Activated B cell treated with CpG ODN at 0.5 μM for 24 hours (primary cell): ENCODE measurements around the gene CDC73. TPM values are rescaled to one million over a fixed set of nuclear protein-coding genes. Genes with fewer than 3 reads are reported as not detected.
"Not testable (repeated sequence)": the region's sequence is repeated elsewhere in the genome, so short reads cannot be mapped to it uniquely, and the experiment has no call there.

Experiments
- ATAC-seq: fragments of 200-7000 bp; cut with Tn5 transposase; one replicate; pipeline ENCODE4 v1.10.0; 2021; ENCODE audit warnings: low read depth, mild to moderate bottlenecking, moderate library complexity
- CTCF ChIA-PET: fragments of 350-600 bp; sonication (Branson Sonifier 250); formaldehyde crosslinking; loops from one replicate; lab custom pipeline; 2021; ENCODE audit warnings: antibody characterized with exemption; lab: Charles Lee
- POLR2A ChIA-PET: fragments of 350-600 bp; sonication (Branson Sonifier 250); formaldehyde crosslinking; loops from one replicate; lab custom pipeline; 2021; ENCODE audit warnings: antibody characterized with exemption; lab: Charles Lee
- DNase-seq: peaks from one replicate; pipeline ENCODE4 v3.0.0; 2022
- H3K27ac Mint-ChIP-seq: one replicate; pipeline ENCODE4 v1.8.0; 2020; ENCODE audit warnings: mixed read lengths
- H3K27me3 Mint-ChIP-seq: one replicate; pipeline ENCODE4 v1.8.0; 2021; ENCODE audit warnings: mixed read lengths
- H3K36me3 Mint-ChIP-seq: one replicate; pipeline ENCODE4 v1.8.0; 2021; ENCODE audit warnings: low read depth, mixed read lengths
- H3K4me1 Mint-ChIP-seq: one replicate; pipeline ENCODE4 v1.8.0; 2021; ENCODE audit warnings: mixed read lengths
- H3K4me3 Mint-ChIP-seq: one replicate; pipeline ENCODE4 v1.8.0; 2020; ENCODE audit warnings: mild to moderate bottlenecking, mixed read lengths
- H3K9me3 Mint-ChIP-seq: one replicate; pipeline ENCODE4 v1.8.0; 2020; ENCODE audit warnings: mixed read lengths
- intact Hi-C: fragments of 100-400 bp; cut with micrococcal nuclease; formaldehyde crosslinking; loops from one replicate; pipeline ENCODE4 v1.15.1; 2024
- total RNA-seq: library from RNA; stranded (reverse); gene quantifications from 2 replicates; pipeline ENCODE4 v1.2.3, GENCODE V29; 2022
- TF ChIP-seq, protein P1 (sequence below): fragments of 200-600 bp; IDR thresholded peaks from one replicate; pipeline ENCODE4 v1.8.0; 2022; ENCODE audit warnings: antibody characterized with exemption, mild to moderate bottlenecking

Gene CDC73
- total RNA-seq, 1 donor from 2014 or later, result 59.1 TPM

GRCh38 chr1:193187114-193187513, 65.3 kb downstream of the CDC73 start:
- H3K4me3 Mint-ChIP-seq, result no peak overlapping the region
- intact Hi-C loops, result no loop called here
- TF ChIP-seq, protein P1, sequence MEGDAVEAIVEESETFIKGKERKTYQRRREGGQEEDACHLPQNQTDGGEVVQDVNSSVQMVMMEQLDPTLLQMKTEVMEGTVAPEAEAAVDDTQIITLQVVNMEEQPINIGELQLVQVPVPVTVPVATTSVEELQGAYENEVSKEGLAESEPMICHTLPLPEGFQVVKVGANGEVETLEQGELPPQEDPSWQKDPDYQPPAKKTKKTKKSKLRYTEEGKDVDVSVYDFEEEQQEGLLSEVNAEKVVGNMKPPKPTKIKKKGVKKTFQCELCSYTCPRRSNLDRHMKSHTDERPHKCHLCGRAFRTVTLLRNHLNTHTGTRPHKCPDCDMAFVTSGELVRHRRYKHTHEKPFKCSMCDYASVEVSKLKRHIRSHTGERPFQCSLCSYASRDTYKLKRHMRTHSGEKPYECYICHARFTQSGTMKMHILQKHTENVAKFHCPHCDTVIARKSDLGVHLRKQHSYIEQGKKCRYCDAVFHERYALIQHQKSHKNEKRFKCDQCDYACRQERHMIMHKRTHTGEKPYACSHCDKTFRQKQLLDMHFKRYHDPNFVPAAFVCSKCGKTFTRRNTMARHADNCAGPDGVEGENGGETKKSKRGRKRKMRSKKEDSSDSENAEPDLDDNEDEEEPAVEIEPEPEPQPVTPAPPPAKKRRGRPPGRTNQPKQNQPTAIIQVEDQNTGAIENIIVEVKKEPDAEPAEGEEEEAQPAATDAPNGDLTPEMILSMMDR, result no peak
- no peaks in the 10 kb centered on the region for H3K27me3 Mint-ChIP-seq
- H3K27ac Mint-ChIP-seq, result no peak overlapping the region
- peaks cover 6% of the 10 kb centered on the region for H3K36me3 Mint-ChIP-seq
- H3K4me1 Mint-ChIP-seq, result peaks cover 36% of the 10 kb centered on the region
- ChIA-PET POLR2A (interaction anchor here (0.6 to 0.7 kb wide), 2 partner anchors 51 to 88 kb away, joined by 4 to 8 read pairs; no protein-coding TSS in a partner anchor), CTCF (no interaction called here)
- ATAC-seq (no peak), DNase-seq (no peak)
- H3K9me3 Mint-ChIP-seq, result no peaks in the 10 kb centered on the region

DNA sequence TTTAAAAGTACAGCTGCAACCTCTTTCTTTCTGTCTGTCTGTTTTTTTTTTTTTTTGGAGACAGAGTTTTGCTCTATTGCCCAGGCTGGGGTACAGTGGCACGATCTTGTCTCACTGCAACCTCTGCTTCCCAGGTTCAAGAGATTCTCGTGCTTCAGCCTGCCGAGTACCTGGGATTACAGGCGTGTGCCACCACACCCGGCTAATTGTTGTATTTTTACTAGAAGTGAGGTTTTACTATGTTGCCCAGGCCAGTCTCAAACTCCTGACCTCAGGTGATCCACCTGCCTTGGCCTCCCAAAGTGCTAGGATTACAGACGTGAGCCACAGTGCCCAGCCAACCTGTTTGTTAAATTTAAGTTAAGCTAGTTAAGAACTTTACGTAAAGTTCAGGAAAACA, 67.1 kb downstream of the CDC73 start:
- H3K4me1 Mint-ChIP-seq, result peaks cover 34% of the 10 kb centered on the region
- H3K27ac Mint-ChIP-seq, DNase-seq: not testable (repeated sequence)

GRCh38 chr1:193189442-193190095, 67.7 kb downstream of the CDC73 start:
- POLR2A ChIA-PET, result interaction anchor here (1.2 kb wide), 1 partner anchor 130 kb away, joined by 3 read pairs; the partner anchor contains the start of genes RO60 and UCHL5
- intact Hi-C loops, result no loop called here
- Mint-ChIP-seq H3K27me3 (no peaks in the 10 kb centered on the region), H3K9me3 (peaks cover 6% of the 10 kb centered on the region), H3K36me3 (peaks cover 24% of the 10 kb centered on the region), H3K27ac (no peak overlapping the region), H3K4me1 (peaks cover 34% of the 10 kb centered on the region), H3K4me3 (no peak overlapping the region)
- no peak for DNase-seq
- no peak for ATAC-seq
- CTCF ChIA-PET, result no interaction called here
- TF ChIP-seq, protein P1, result no peak

More for the DNA sequence above, 67.1 kb downstream of the CDC73 start:
- intact Hi-C loops, ATAC-seq, H3K9me3 Mint-ChIP-seq, CTCF ChIA-PET, H3K4me3 Mint-ChIP-seq, H3K27me3 Mint-ChIP-seq: not testable (repeated sequence)
- peaks cover 20% of the 10 kb centered on the region for H3K36me3 Mint-ChIP-seq
- POLR2A ChIA-PET, result interaction anchor here (0.7 kb wide), 1 partner anchor 26 kb away, joined by 4 read pairs; no protein-coding TSS in a partner anchor

DNA sequence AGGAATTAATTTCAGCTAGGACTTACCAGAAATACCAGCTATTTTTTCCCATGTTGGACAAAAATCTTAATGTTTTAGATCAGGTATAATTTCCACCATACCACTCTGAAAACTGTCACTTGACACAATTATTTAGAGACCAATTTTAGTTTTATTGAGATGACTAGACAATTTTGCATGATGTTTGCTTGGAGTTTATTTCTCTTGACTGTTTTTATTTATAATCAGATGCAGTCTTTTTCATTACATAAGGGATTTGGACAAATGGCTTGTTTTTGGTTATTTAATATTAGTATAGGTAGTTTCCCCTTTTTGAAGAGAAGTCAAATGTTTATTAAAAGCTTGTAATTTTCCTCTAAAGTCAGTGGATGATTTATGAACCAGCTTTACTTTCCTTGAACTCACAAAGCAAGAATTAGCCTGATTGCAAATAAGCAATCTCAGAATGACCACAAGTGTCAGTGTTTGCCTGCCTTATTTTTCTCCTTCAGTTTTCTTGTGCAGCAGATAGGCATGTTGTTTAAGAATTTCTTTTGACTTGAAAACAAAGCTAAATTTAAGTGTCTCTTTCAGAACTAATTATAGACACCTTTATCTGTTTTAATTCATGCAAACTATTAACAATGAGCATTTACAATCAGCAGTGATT, 68.4 kb downstream of the CDC73 start:
- peaks cover 6% of the 10 kb centered on the region for H3K9me3 Mint-ChIP-seq
- peaks cover 33% of the 10 kb centered on the region for H3K4me1 Mint-ChIP-seq
- no peak overlapping the region for H3K4me3 Mint-ChIP-seq
- H3K27me3 Mint-ChIP-seq, result no peaks in the 10 kb centered on the region
- TF ChIP-seq, protein P1, result no peak
- no peak for DNase-seq
- ChIA-PET CTCF (interaction anchor here (1.2 kb wide), 1 partner anchor 8 kb away, joined by 4 read pairs; no protein-coding TSS in a partner anchor), POLR2A (interaction anchor here (1.2 kb wide), 1 partner anchor 131 kb away, joined by 3 read pairs; the partner anchor contains the start of genes RO60 and UCHL5)
- no peak overlapping the region for H3K27ac Mint-ChIP-seq
- ATAC-seq, result no peak
- peaks cover 27% of the 10 kb centered on the region for H3K36me3 Mint-ChIP-seq
- intact Hi-C loops, result no loop called here

DNA sequence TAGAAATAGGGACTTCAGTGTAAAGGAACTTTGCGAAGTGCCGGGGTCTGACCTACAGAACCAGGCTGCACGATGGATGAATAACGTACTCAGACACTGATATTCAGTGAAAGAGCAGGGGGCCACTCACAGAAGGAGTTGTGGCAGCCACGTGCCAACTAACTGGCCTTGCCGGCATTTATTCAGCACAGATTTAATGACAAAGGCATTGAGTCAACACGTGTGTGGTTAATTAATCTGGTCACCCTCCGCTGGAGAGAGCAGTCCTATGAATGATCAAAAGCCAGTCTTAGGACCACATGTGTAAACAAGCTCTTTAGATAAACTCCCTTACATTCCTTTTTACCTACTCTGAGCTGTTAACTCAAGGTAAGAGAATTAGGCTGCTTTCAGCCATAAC, 70.8 kb downstream of the CDC73 start:
- Mint-ChIP-seq H3K36me3 (peaks cover 31% of the 10 kb centered on the region), H3K27ac (no peak overlapping the region), H3K27me3 (no peaks in the 10 kb centered on the region), H3K4me1 (peaks cover 16% of the 10 kb centered on the region), H3K9me3 (peaks cover 6% of the 10 kb centered on the region), H3K4me3 (no peak overlapping the region)
- intact Hi-C loops, result no loop called here
- ChIA-PET POLR2A (no interaction called here), CTCF (no interaction called here)
- DNase-seq (no peak), ATAC-seq (no peak)
- TF ChIP-seq, protein P1, result no peak
